Keratinocyte (primary cell): ENCODE data around the gene PRODH2. TPM values are rescaled to one million over a fixed set of nuclear protein-coding genes. Genes with fewer than 3 reads are reported as not detected.

Experiments used
- DNase-seq: peaks from one replicate; pipeline ENCODE4 v3.0.0-alpha.2; 2011; ENCODE audit warnings: low read depth, missing footprints, low spot score
- FAIRE-seq: peaks from 2 replicates; lab custom pipeline; 2011; peaks lifted over from hg19 to GRCh38; lab: Jason Lieb, UNC
- H2AFZ ChIP-seq: 2 replicates; pipeline ENCODE4 v1.6.0; 2012; ENCODE audit warnings: low read length, control low read depth, inconsistent platforms; ENCODE audit not compliant: control insufficient read depth
- H3K27ac ChIP-seq: 2 replicates; pipeline ENCODE4 v1.5.1; 2011; ENCODE audit warnings: low read length; ENCODE audit not compliant: control insufficient read depth, insufficient read depth
- H3K27me3 ChIP-seq: 3 replicates; pipeline ENCODE4 v1.6.0; 2011; ENCODE audit warnings: low read length; ENCODE audit not compliant: control insufficient read depth, insufficient read depth; ENCODE audit errors: extremely low read depth
- H3K36me3 ChIP-seq, 2 experiments: 2 replicates in 1 of 2; 3 replicates in 1 of 2; pipeline ENCODE4 v1.5.1; 2011; ENCODE audit warnings: low read length in 2 of 2, mild to moderate bottlenecking in 1 of 2; ENCODE audit not compliant: control insufficient read depth in 2 of 2, insufficient read depth in 2 of 2; ENCODE audit errors: extremely low read depth in 1 of 2
- H3K4me1 ChIP-seq: 3 replicates; pipeline ENCODE4 v1.5.1; 2011; ENCODE audit warnings: low read length; ENCODE audit not compliant: control insufficient read depth, insufficient read depth; ENCODE audit errors: extremely low read depth
- H3K4me2 ChIP-seq: 3 replicates; pipeline ENCODE4 v1.6.0; 2011; ENCODE audit warnings: low read depth, low read length; ENCODE audit not compliant: control insufficient read depth, insufficient read depth; ENCODE audit errors: extremely low read depth
- H3K4me3 ChIP-seq, 3 experiments: fragments of 200-600 bp in 1 of 3; sonication (generic) in 1 of 3; 2 replicates in 2 of 3; 3 replicates in 1 of 3; pipeline ENCODE4 v1.5.1; 2011 to 2016; ENCODE audit warnings: low read length in 3 of 3, mild to moderate bottlenecking in 3 of 3, control low read depth in 2 of 3, inconsistent platforms in 1 of 3, low read depth in 1 of 3, mixed read lengths in 1 of 3, mixed run types in 1 of 3, moderate library complexity in 1 of 3; ENCODE audit not compliant: control insufficient read depth in 2 of 3, insufficient read depth in 2 of 3; ENCODE audit errors: extremely low read depth in 1 of 3
- H3K79me2 ChIP-seq: 2 replicates; pipeline ENCODE4 v1.6.0; 2012; ENCODE audit warnings: low read length; ENCODE audit not compliant: control insufficient read depth, insufficient read depth
- H3K9ac ChIP-seq: 3 replicates; pipeline ENCODE4 v1.6.0; 2011; ENCODE audit warnings: low read length; ENCODE audit not compliant: control insufficient read depth, insufficient read depth; ENCODE audit errors: extremely low read depth
- H3K9me1 ChIP-seq: 3 replicates; pipeline ENCODE4 v1.6.0; 2011; ENCODE audit warnings: low read length; ENCODE audit not compliant: control insufficient read depth, insufficient read depth; ENCODE audit errors: extremely low read depth
- H3K9me3 ChIP-seq: 2 replicates; pipeline ENCODE4 v1.5.1; 2012; ENCODE audit warnings: low read depth, low read length; ENCODE audit not compliant: control insufficient read depth
- H4K20me1 ChIP-seq: 3 replicates; pipeline ENCODE4 v1.6.0; 2011; ENCODE audit warnings: low read length; ENCODE audit not compliant: control insufficient read depth, insufficient read depth; ENCODE audit errors: extremely low read depth
- CTCF ChIP-seq, 3 experiments: IDR thresholded peaks in 1 of 3; conservative IDR thresholded peaks in 1 of 3; optimal IDR thresholded peaks in 1 of 3; 2 replicates in 2 of 3; 3 replicates in 1 of 3; pipeline versions ENCODE3 to v1.5.1; 2011; ENCODE audit warnings: low read length in 3 of 3, mild to moderate bottlenecking in 3 of 3, moderate library complexity in 2 of 3, control low read depth in 1 of 3, inconsistent platforms in 1 of 3; ENCODE audit not compliant: insufficient read depth in 2 of 3; ENCODE audit errors: extremely low read depth in 1 of 3
- EZH2 ChIP-seq: IDR thresholded peaks from one replicate; pipeline ENCODE4 v1.6.1; 2012; ENCODE audit warnings: inconsistent platforms, mild to moderate bottlenecking, low read length, moderate library complexity
- dilution Hi-C: fragments of 300-500 bp; cut with MboI; formaldehyde crosslinking; loops from one replicate; pipeline ENCODE4 v1.7.0; 2020; ENCODE audit warnings: low sequenced_read_pairs; ENCODE audit not compliant: extremely low pct_ligation_motif_present
- polyA plus RNA-seq, 5 experiments: library from polyadenylated mRNA; depleted of rRNA in 3 of 5; stranded (reverse) in 3 of 5; stranded (forward) in 1 of 5; unstranded in 1 of 5; fragments of >200 nt; gene quantifications; 1 replicate in 1 of 5; 2 replicates in 3 of 5; 3 replicates in 1 of 5; pipeline versions ENCODE4 v1.2.1 to v1.2.3, GENCODE V29; 2011 to 2012; ENCODE audit warnings: missing spikeins in 2 of 5, low read depth in 1 of 5, low replicate concordance in 1 of 5

Gene PRODH2
- polyA plus RNA-seq, 1 donor (not counting 4 experiments of a cell fraction or from before 2014, with no cell fraction given): not detected

DNA sequence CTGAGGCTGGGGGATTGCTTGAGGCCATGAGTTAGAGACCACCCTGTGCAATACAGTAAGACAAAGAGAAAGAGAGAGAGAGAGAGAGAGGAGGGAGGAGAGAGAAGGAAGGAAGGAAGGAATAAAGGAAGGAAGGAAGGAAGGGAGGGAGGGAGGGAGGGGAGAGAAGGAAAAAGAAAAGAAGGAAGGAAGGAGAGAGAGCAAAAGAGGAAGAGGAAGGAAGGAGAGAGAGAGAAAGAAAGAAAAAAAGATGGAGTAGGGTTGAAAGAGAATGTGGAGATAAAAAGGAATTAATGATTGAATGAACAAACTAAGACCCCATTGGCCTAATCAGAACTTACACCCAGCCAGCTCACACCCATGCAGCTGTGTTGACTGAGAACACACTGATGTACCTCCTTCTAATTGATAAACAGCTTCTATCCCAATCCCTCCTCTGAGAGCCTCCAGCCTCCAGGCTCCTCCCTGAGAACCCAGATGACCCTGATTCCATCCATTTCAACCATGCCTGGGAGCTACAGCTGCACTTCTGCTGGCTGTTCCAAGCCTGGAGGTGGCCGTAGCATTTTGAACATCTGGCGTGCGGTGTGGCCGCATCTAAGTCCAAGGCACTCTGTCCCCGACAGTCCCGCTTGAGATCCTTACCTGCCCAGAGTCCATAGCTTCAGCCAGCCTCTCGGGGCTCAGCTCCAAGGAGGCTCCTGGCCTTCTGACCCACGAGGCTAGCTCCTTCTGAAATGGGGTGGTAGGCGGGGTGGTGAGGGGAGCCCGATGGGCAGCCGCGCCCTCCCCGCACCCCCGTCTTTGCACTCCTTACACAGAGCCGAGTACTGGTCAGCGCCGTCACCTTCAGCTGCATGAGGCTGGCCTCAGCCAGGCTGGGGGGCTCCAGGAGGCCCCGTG lies 1.1 kb downstream of the PRODH2 start:
- H3K9ac ChIP-seq: no peak overlapping the region
- no peaks in the 10 kb centered on the region for H3K9me1 ChIP-seq
- TF ChIP-seq CTCF (optimal IDR thresholded peaks at IDR 0.05 in 1 of 3, IDR thresholded peaks at IDR 0.05 in 1 of 3, conservative IDR thresholded peaks at IDR 0.05 in 1 of 3; ENCODE audit: extremely low read depth in 1 of 3, insufficient read depth in 2 of 3, low read length in 3 of 3) (no peak), EZH2 (no peak)
- H3K27ac ChIP-seq: no peak overlapping the region
- H2AFZ ChIP-seq: no peak overlapping the region
- H3K27me3 ChIP-seq: no peaks in the 10 kb centered on the region
- DNase-seq (no peak), FAIRE-seq (no peak)
- H3K4me1 ChIP-seq: no peaks in the 10 kb centered on the region
- H4K20me1 ChIP-seq: no peaks in the 10 kb centered on the region
- no peak overlapping the region for H3K4me2 ChIP-seq
- dilution Hi-C loops: no loop called here
- no peaks in the 10 kb centered on the region for H3K9me3 ChIP-seq
- H3K79me2 ChIP-seq: no peaks in the 10 kb centered on the region
- no peaks in the 10 kb centered on the region for H3K36me3 ChIP-seq
- no peak overlapping the region for H3K4me3 ChIP-seq

- Histone ChIP-seq H3K36me3 (no peaks in the 10 kb centered on the region), H4K20me1 (no peaks in the 10 kb centered on the region), H3K27me3 (no peaks in the 10 kb centered on the region), H3K4me3 (no peak overlapping the region), H3K9ac (no peak overlapping the region), H2AFZ (no peak overlapping the region), H3K9me3 (no peaks in the 10 kb centered on the region), H3K27ac (no peak overlapping the region), H3K4me1 (no peaks in the 10 kb centered on the region), H3K79me2 (no peaks in the 10 kb centered on the region), H3K9me1 (no peaks in the 10 kb centered on the region), H3K4me2 (no peak overlapping the region)
- FAIRE-seq (no peak), DNase-seq (no peak)
- dilution Hi-C loops: no loop called here
- TF ChIP-seq EZH2 (no peak), CTCF (optimal IDR thresholded peaks at IDR 0.05 in 1 of 3, IDR thresholded peaks at IDR 0.05 in 1 of 3, conservative IDR thresholded peaks at IDR 0.05 in 1 of 3; ENCODE audit: extremely low read depth in 1 of 3, insufficient read depth in 2 of 3, low read length in 3 of 3) (no peak)
Observed at GRCh38 chr19:35807633-35808032, 5.0 kb downstream of the PRODH2 start.
